Measurements from ENCODE around the gene MNAT1.
A peak's percentile ranks its signal among the peaks of the same experiment; 100 is the strongest.
"Not testable (repeated sequence)": the region's sequence is repeated elsewhere in the genome, so short reads cannot be mapped to it uniquely, and the experiment has no call there.

MNAT1 gene

GRCh38 chr14:60734465-60735242 lies at the start of gene MNAT1:
TSS of gene MNAT1 (plus strand) at chr14:60734761. CDS start at chr14:60734863, 102 bp downstream.
- DNase-seq (ENCODE audit: low read depth in 2 of 2): peak; percentile 38 to 60

GRCh38 chr14:60686865-60687264 lies 47.7 kb upstream of the MNAT1 start:
- DNase-seq (ENCODE audit: low read depth in 2 of 2): no peak

GRCh38 chr14:60691383-60692113 lies 43.0 kb upstream of the MNAT1 start:
- no peak for DNase-seq (ENCODE audit: low read depth in 2 of 2)

DNA sequence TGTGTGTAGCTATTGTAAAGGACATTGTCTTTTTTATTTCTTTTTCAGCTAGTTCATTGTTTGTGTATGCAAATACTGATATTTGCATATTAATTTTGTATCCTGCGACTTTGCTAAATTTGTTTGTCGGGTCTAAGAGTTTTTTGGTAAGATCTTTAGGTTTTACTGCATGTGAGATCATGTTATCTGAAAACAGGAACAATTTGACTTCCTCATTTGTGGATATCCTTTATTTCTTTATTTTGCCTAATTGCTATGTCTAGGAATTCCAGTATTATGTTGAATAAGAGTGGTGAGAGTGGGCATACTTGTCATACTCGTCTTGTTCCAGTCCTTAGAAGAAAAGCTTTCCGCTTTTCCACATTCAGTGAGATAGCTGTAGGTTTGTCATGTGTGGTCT lies 39.2 kb upstream of the MNAT1 start:
- DNase-seq (ENCODE audit: low read depth in 2 of 2): no peak

DNA sequence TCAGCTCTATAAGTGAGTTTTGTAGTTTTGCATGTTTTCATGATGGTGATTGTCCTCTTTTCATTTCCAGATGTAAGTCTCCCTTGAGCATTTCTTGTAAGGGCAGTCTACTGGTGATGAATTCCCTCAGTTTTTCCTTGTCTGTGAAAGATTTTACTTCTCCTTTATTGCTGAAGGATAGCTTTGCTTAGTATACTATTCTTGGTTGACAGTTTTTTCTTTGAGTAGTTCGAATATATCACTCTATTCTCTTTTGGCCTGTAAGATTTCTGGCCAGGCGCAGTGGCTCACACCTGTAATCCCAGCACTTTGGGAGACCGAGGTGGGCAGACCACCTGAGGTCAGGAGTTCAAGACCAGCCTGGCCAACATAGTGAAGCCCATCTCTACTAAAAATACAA lies 34.0 kb upstream of the MNAT1 start:
- DNase-seq (ENCODE audit: low read depth in 2 of 2): no peak

DNA sequence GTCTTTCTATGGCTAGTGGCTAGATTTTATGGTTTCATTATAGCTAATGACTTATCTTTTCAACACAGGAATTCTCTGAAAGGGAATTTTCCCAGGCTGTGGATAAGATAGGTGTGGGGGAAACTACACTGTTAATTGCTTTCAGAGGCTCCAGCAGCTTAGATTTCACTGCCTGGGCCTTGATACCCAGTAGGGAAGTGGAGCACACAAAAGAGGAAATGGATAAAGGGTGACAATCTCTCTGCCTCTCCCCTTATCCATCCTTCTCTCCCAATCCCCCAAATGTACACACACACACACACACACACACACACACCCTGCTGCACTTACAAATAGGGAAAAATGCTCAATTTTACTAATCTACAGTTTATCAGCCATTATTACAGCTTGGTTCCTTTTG lies 29.5 kb upstream of the MNAT1 start:
- DNase-seq (ENCODE audit: low read depth in 2 of 2): no peak

- no peak for DNase-seq (ENCODE audit: low read depth in 2 of 2)
Measured at GRCh38 chr14:60707858-60708257, 26.7 kb upstream of the MNAT1 start.

GRCh38 chr14:60710494-60710893 lies 24.1 kb upstream of the MNAT1 start:
- DNase-seq (ENCODE audit: low read depth in 2 of 2): no peak

- DNase-seq (ENCODE audit: low read depth in 2 of 2): no peak
Measured at GRCh38 chr14:60713513-60713912, 21.0 kb upstream of the MNAT1 start.

GRCh38 chr14:60720391-60720790 lies 14.2 kb upstream of the MNAT1 start:
- DNase-seq (ENCODE audit: low read depth in 2 of 2): no peak

DNA sequence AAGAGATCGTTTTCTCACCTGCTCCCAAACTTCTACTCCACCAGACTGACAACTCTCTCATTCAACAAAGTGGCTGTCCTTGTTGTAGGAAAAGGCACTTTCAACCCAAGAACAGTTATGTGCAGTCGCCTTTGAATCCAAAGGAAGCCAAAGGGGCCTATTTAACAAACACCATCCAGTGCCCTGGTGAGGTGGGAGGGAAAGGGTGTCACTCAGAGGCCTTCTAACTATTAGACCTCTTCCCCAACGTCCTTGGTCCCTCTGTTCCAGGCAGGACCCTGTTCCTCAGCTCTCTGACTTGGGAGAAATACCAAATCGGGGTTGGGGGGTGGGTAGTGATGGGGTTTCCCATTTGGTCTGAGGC lies 13.6 kb upstream of the MNAT1 start:
- DNase-seq (ENCODE audit: low read depth in 2 of 2): no peak

GRCh38 chr14:60721326-60722106 lies 13.0 kb upstream of the MNAT1 start:
- DNase-seq (ENCODE audit: low read depth in 2 of 2): peak in 1 of 2 donors; percentile 12

DNA sequence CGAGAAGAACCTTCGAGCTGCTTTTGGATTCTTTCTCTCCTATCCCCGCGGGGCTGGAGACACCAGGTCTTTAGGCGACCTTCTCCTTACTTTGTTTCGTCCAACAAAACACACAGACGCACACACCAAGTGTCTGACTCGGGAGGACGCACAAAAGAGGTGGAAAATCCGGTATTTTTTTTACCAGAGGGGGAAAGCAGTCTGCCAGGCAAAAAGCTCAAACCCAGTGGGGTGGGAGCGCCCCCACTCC lies 12.5 kb upstream of the MNAT1 start:
- no peak for DNase-seq (ENCODE audit: low read depth in 2 of 2)

DNA sequence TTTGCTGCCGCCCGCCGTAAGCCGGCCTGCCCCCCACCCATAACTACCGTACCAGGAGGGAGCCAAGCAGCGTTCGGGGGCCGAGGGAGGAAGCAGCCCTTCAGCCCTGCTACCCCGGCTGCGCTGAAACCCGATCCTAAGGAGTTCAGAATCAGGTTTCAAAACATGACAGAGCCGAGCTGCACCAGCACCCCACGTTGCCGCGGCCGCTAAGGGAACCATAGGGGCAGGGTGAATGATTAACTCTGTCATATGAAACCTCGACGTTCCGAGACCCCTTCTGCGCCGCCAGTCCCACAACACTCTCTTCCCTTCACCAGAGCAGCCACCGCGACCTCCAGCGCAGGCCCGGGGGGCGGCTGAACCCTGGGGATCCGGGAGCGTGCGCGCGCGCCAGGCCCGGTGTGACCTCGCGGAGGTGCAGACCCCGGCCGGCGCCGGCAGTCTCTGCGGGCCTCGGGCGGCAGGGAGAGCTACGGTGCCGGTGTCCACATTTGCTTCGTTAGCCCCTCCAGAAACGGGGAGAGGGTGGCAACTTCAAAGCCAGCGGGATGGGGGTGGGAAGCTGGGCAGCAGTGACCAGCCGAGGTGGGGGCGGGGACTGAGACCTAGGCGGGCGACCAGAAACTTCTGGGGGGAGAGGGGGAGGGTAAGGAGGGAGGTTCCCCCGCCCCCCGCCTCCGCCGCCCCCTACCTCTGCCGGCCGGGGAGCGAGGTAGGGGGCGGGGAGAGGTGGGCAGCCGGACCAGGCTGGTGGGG lies 12.0 kb upstream of the MNAT1 start:
- no peak for DNase-seq (ENCODE audit: low read depth in 2 of 2)

DNA sequence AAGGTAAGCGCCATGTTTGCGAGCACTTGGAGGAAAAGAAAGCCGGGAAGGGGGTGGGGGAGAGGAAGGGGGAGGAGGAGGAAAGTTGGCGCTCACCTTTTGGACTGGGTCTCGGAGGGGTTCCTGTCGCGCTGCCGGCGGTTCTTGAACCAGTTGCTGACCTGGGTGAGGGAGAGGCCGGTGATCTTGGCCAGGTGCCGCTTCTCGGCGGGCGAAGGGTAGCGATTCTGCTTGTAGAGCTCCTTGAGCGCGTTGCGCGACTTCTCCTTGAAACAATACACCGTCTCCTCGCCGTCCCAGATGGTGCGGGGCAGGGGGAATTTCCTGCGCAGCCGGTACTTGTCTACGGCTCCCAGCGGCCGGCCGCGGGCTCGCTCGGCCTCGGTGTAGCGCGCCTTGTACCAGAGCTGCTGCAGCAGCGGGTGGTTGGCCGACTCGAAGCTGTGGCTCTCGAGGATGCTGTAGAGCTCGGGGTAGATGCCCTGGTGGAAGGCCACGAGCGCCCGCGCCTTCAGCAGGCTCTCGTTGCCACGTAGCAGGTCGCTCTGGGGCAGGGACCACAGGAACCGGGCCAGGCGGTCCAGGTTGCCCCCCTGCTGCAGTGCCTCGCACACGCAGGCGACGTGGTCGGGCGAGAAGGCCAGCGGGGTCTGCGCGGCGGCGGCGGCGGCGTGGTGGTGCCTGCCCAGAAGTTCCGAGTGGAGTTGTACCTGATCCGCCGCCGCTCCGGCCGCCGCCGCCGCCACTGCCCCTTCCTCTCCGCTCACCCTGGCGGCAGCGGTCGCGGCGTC lies 11.2 kb upstream of the MNAT1 start:
- DNase-seq (ENCODE audit: low read depth in 2 of 2): no peak

DNA sequence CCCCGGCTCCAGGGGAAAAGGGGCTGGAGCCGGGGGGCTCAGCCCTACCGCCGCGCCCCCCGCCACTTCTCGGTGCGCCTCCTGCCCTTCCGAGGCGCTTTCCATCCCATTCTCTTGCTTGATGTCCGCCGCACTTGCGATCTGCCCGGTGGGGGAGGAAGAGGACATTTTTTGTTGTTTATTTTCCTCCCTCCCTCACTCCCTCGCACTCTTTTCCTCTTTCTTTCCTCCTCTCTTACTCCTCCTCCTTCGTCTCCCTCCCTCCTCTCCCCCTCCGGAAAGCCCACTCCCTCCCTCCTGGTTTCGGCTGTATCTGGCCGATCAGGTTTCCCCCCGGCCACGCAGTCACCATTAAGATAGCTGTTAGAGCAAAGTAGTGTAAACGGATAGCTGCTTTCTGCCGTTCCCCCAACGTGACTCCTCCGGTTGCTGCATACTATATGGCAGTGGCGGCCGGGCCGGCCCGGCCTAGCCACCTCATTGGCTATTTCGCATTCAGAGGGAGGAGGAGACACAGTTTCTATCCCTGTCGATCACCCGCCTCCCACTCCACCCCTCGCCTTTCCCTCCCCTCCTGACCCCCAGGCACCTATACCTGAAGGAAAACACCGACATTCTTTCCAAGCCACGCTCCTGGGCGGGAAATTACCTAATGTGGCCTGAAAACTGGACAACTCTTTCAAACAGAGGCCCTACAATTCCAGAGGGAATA lies 10.5 kb upstream of the MNAT1 start, which contains the start of gene SIX4:
SIX4 (minus strand) TSS at position 445 of the 712 bp plus-strand sequence; CDS start at position 168, 277 bp downstream.
- DNase-seq (ENCODE audit: low read depth in 2 of 2): no peak

DNA sequence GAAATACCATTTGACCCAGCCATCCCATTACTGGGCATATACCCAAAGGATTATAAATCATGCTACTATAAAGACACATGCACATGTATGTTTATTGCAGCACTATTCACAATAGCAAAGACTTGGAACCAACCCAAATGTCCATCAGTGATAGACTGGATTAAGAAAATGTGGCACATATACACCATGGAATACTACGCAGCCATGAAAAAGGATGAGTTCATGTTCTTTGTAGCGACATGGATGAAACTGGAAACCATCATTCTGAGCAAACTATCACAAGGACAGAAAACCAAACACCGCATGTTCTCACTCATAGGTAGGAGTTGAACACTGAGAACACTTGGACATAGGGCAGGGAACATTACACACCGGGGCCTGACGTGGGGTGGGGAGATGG lies 3.3 kb upstream of the MNAT1 start:
- DNase-seq (ENCODE audit: low read depth in 2 of 2): not testable (repeated sequence)

- no peak for DNase-seq (ENCODE audit: low read depth in 2 of 2)
Measured at GRCh38 chr14:60732840-60733483, 1.6 kb upstream of the MNAT1 start.

GRCh38 chr14:60735416-60735815 lies 855 bp downstream of the MNAT1 start:
- DNase-seq (ENCODE audit: low read depth in 2 of 2): no peak

GRCh38 chr14:60736494-60736893 lies 1.9 kb downstream of the MNAT1 start:
- no peak for DNase-seq (ENCODE audit: low read depth in 2 of 2)
